Measurements from ENCODE around the gene KLKB1. TPM values are rescaled to one million over a fixed set of nuclear protein-coding genes. Genes with fewer than 3 reads are reported as not detected.
"Not testable (repeated sequence)": the region's sequence is repeated elsewhere in the genome, so short reads cannot be mapped to it uniquely, and the experiment has no call there.

KLKB1 gene
- total RNA-seq, 1 experiment from 2014 or later = 10.1 TPM

GRCh38 chr4:186260504-186261448 is 33.5 kb downstream of the KLKB1 start:
- ChIA-PET POLR2A (no interaction called here), CTCF (no interaction called here)
- H3K36me3 Mint-ChIP-seq = peaks cover 29% of the 10 kb centered on the region
- ATAC-seq (no peak), DNase-seq (ENCODE audit: low spot score) (no peak)
- TF ChIP-seq, protein P1, sequence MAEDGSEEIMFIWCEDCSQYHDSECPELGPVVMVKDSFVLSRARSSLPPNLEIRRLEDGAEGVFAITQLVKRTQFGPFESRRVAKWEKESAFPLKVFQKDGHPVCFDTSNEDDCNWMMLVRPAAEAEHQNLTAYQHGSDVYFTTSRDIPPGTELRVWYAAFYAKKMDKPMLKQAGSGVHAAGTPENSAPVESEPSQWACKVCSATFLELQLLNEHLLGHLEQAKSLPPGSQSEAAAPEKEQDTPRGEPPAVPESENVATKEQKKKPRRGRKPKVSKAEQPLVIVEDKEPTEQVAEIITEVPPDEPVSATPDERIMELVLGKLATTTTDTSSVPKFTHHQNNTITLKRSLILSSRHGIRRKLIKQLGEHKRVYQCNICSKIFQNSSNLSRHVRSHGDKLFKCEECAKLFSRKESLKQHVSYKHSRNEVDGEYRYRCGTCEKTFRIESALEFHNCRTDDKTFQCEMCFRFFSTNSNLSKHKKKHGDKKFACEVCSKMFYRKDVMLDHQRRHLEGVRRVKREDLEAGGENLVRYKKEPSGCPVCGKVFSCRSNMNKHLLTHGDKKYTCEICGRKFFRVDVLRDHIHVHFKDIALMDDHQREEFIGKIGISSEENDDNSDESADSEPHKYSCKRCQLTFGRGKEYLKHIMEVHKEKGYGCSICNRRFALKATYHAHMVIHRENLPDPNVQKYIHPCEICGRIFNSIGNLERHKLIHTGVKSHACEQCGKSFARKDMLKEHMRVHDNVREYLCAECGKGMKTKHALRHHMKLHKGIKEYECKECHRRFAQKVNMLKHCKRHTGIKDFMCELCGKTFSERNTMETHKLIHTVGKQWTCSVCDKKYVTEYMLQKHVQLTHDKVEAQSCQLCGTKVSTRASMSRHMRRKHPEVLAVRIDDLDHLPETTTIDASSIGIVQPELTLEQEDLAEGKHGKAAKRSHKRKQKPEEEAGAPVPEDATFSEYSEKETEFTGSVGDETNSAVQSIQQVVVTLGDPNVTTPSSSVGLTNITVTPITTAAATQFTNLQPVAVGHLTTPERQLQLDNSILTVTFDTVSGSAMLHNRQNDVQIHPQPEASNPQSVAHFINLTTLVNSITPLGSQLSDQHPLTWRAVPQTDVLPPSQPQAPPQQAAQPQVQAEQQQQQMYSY (CRISPR knock-in tag; IDR thresholded peaks at IDR 0.05) = no peak
- TF ChIP-seq ESRRA (CRISPR knock-in tag; IDR thresholded peaks at IDR 0.05; ENCODE audit: borderline replicate concordance) = peak; percentile 79
- TF ChIP-seq IRF2 (CRISPR knock-in tag; IDR thresholded peaks at IDR 0.05; ENCODE audit: borderline replicate concordance, low read depth) = no peak
- TF ChIP-seq GABPB1 (CRISPR knock-in tag; IDR thresholded peaks at IDR 0.05) = peak; percentile 50
- peak overlapping the region; percentile 36 for H3K27ac Mint-ChIP-seq
- peaks cover 44% of the 10 kb centered on the region for H3K4me1 Mint-ChIP-seq
- H3K27me3 Mint-ChIP-seq (ENCODE audit: low read depth) = no peaks in the 10 kb centered on the region
- H3K4me3 Mint-ChIP-seq = no peak overlapping the region
- H3K9me3 Mint-ChIP-seq = peaks cover 8% of the 10 kb centered on the region

- Mint-ChIP-seq H3K4me3 (peak overlapping the region; percentile 65), H3K27me3 (ENCODE audit: low read depth) (no peaks in the 10 kb centered on the region), H3K9me3 (peaks cover 12% of the 10 kb centered on the region), H3K36me3 (peaks cover 13% of the 10 kb centered on the region), H3K4me1 (peaks cover 72% of the 10 kb centered on the region), H3K27ac (peak overlapping the region; percentile 100)
- ATAC-seq (no peak), DNase-seq (ENCODE audit: low spot score) (no peak)
- ChIA-PET CTCF (interaction anchor here (1.3 to 1.5 kb wide), 3 partner anchors 14 to 95 kb away, joined by 3 to 9 read pairs (median 3); no protein-coding TSS in a partner anchor), POLR2A (interaction anchor here (1.7 kb wide), 1 partner anchor 21 kb away, joined by 15 read pairs; no protein-coding TSS in a partner anchor)
- TF ChIP-seq MAX (CRISPR knock-in tag; IDR thresholded peaks at IDR 0.05) = no peak
- TF ChIP-seq ESRRA (CRISPR knock-in tag; IDR thresholded peaks at IDR 0.05; ENCODE audit: borderline replicate concordance) = no peak
- TF ChIP-seq USF1 (CRISPR knock-in tag; IDR thresholded peaks at IDR 0.05) = peak; percentile 55; the same call in 1 of the 2 replicates
- no peak for TF ChIP-seq GABPB1 (CRISPR knock-in tag; IDR thresholded peaks at IDR 0.05)
- no peak for TF ChIP-seq FOXP4 (CRISPR knock-in tag; IDR thresholded peaks at IDR 0.05)
- TF ChIP-seq, protein P2, sequence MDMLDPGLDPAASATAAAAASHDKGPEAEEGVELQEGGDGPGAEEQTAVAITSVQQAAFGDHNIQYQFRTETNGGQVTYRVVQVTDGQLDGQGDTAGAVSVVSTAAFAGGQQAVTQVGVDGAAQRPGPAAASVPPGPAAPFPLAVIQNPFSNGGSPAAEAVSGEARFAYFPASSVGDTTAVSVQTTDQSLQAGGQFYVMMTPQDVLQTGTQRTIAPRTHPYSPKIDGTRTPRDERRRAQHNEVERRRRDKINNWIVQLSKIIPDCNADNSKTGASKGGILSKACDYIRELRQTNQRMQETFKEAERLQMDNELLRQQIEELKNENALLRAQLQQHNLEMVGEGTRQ (CRISPR knock-in tag; IDR thresholded peaks at IDR 0.05) = peak; percentile 77
- TF ChIP-seq ATF2 (CRISPR knock-in tag; IDR thresholded peaks at IDR 0.05; ENCODE audit: borderline replicate concordance, low read depth) = no peak
- TF ChIP-seq NFYB (CRISPR knock-in tag; conservative IDR thresholded peaks at IDR 0.05; ENCODE audit: low read depth) = no peak
These were observed 37.4 kb downstream of the KLKB1 start for GRCh38 chr4:186264660-186265059.

GRCh38 chr4:186265250-186265649 is 37.9 kb downstream of the KLKB1 start:
- ChIA-PET POLR2A (interaction anchor here (1.0 to 3.0 kb wide), 4 partner anchors 15 to 459 kb away, joined by 3 to 15 read pairs (median 10); partner anchors contain the start of gene FAT1), CTCF (interaction anchor here (0.6 to 1.6 kb wide), 7 partner anchors 15 to 227 kb away, joined by 3 to 9 read pairs (median 3); no protein-coding TSS in a partner anchor)
- Mint-ChIP-seq H3K27ac (peak overlapping the region; percentile 100), H3K4me3 (peak overlapping the region; percentile 65), H3K4me1 (peaks cover 69% of the 10 kb centered on the region)
- DNase-seq (ENCODE audit: low spot score); H3K9me3 Mint-ChIP-seq; H3K36me3 Mint-ChIP-seq; H3K27me3 Mint-ChIP-seq (ENCODE audit: low read depth): not testable (repeated sequence)
- peak; percentile 45; the same call in 1 of the 2 replicates for ATAC-seq
